Prostate gland (tissue), 2 donors: ENCODE measurements around the gene PRKG1.

Source experiments
- POLR2A ChIP-seq: fragments of 450-650 bp; IDR thresholded peaks from one replicate; pipeline ENCODE4 v1.6.1; 2016; ENCODE audit warnings: antibody characterized with exemption, mild to moderate bottlenecking
- POLR2AphosphoS5 ChIP-seq: sonication (generic); formaldehyde crosslinking; IDR thresholded peaks from one replicate; pipeline ENCODE4 v1.6.1; 2017; ENCODE audit warnings: antibody characterized with exemption
- TF ChIP-seq, protein P1 (sequence below), 4 experiments: fragments of 200-600 bp in 2 of 4; fragments of 450-650 bp in 2 of 4; sonication (generic) in 2 of 4; IDR thresholded peaks; 1 replicate in 3 of 4; 2 replicates in 1 of 4; pipeline ENCODE4 v1.5.1; 2016 to 2019; ENCODE audit warnings: antibody characterized with exemption in 4 of 4, mild to moderate bottlenecking in 2 of 4, moderate library complexity in 2 of 4

- TF ChIP-seq, protein P1, sequence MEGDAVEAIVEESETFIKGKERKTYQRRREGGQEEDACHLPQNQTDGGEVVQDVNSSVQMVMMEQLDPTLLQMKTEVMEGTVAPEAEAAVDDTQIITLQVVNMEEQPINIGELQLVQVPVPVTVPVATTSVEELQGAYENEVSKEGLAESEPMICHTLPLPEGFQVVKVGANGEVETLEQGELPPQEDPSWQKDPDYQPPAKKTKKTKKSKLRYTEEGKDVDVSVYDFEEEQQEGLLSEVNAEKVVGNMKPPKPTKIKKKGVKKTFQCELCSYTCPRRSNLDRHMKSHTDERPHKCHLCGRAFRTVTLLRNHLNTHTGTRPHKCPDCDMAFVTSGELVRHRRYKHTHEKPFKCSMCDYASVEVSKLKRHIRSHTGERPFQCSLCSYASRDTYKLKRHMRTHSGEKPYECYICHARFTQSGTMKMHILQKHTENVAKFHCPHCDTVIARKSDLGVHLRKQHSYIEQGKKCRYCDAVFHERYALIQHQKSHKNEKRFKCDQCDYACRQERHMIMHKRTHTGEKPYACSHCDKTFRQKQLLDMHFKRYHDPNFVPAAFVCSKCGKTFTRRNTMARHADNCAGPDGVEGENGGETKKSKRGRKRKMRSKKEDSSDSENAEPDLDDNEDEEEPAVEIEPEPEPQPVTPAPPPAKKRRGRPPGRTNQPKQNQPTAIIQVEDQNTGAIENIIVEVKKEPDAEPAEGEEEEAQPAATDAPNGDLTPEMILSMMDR (IDR thresholded peaks at IDR 0.05): no peak
- TF ChIP-seq POLR2A (no peak), POLR2AphosphoS5 (no peak)
Observed at GRCh38 chr10:51508156-51508555, 433.9 kb downstream of the PRKG1 start.
